Vagina (tissue), 2 donors: ENCODE data around the gene KLHL25. TPM values are rescaled to one million over a fixed set of nuclear protein-coding genes. Genes with fewer than 3 reads are reported as not detected.
A peak's percentile ranks its signal among the peaks of the same experiment; 100 is the strongest.

ENCODE experiments used
- DNase-seq, 2 donors: peaks; one replicate each; pipeline ENCODE4 v3.0.0-alpha.2; 2017; ENCODE audit errors: extremely low spot score in 2 of 2
- H3K27ac ChIP-seq: fragments of 200-600 bp; sonication (generic); one replicate; pipeline ENCODE4 v1.5.1; 2019
- H3K27me3 ChIP-seq: fragments of 200-600 bp; sonication (generic); one replicate; pipeline ENCODE4 v1.5.1; 2019
- H3K36me3 ChIP-seq, 2 donors: fragments of 200-600 bp; sonication (generic); one replicate each; pipeline ENCODE4 v1.5.1; 2017 to 2019
- H3K4me1 ChIP-seq: fragments of 200-600 bp; sonication (generic); one replicate; pipeline ENCODE4 v1.5.1; 2019
- H3K4me3 ChIP-seq, 2 donors: fragments of 200-600 bp; sonication (generic); 1 replicate in 1 of 2; 2 replicates in 1 of 2; pipeline ENCODE4 v1.5.1; 2016 to 2019
- H3K9me3 ChIP-seq: fragments of 200-600 bp; sonication (generic); one replicate; pipeline ENCODE4 v1.5.1; 2019
- CTCF ChIP-seq, 3 experiments: fragments of 450-650 bp in 2 of 3; fragments of 200-600 bp in 1 of 3; sonication (generic) in 1 of 3; IDR thresholded peaks; one replicate each; pipeline ENCODE4 v1.5.1; 2017 to 2019; ENCODE audit warnings: antibody characterized with exemption in 3 of 3, mild to moderate bottlenecking in 2 of 3, moderate library complexity in 2 of 3
- POLR2A ChIP-seq, 2 donors: fragments of 450-650 bp; IDR thresholded peaks; one replicate each; pipeline ENCODE4 v1.6.1; 2017; ENCODE audit warnings: antibody characterized with exemption in 2 of 2, mild to moderate bottlenecking in 2 of 2, moderate library complexity in 2 of 2
- POLR2AphosphoS5 ChIP-seq, 2 donors: sonication (generic); formaldehyde crosslinking; IDR thresholded peaks; one replicate each; pipeline ENCODE4 v1.9.0; 2017; ENCODE audit warnings: antibody characterized with exemption in 2 of 2, mild to moderate bottlenecking in 2 of 2, low read depth in 1 of 2; ENCODE audit not compliant: insufficient read depth in 1 of 2
- intact Hi-C: fragments of 100-400 bp; cut with DNase I; formaldehyde crosslinking; loops from one replicate; pipeline ENCODE4 v1.15.1; 2023
- total RNA-seq: library from RNA; depleted of rRNA; stranded (reverse); fragments of >200 nt; gene quantifications from one replicate; pipeline ENCODE4 v1.2.3, GENCODE V29; 2016

KLHL25 gene
- total RNA-seq, 1 donor from 2014 or later = 9.6 TPM

DNA sequence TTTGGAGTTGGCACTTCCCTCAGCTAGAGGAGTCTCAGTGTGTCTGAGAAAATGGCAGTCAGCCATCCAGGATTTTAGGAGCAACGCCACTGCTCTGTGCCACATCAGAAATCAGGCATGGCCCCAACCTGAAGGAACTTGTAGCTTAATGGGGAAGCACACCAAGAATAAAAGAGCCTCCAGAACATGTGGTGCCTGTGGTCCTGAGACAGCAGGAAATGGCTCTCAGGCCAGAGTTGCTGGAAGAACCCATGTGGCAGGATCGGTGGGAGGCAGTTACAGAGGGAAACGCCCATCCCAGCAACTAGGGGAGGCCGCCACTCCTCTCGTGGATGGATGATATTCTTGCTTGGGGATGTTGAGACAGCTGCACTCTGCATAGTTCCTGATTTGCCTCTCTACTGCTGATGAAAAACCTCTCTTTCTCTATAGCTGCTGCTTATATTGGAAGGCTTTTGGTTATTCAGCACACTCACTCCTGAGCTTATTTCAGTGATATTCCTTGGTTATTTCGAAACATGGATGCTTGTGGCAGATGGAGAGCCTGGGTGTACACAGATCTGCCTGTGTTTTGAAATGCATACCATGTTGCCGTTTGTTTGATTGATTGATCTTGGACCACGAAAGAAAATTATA is 52.4 kb downstream of the KLHL25 start:
- Histone ChIP-seq H3K9me3 (no peaks in the 10 kb centered on the region), H3K4me3 (no peak overlapping the region), H3K4me1 (peaks cover 19% of the 10 kb centered on the region), H3K27me3 (no peaks in the 10 kb centered on the region), H3K36me3 (peaks cover 0 to 72% of the 10 kb centered on the region in 2 donors), H3K27ac (peak overlapping the region; percentile 20)
- peak in 1 of 2 donors; percentile 80 for DNase-seq
- intact Hi-C loops = no loop called here
- TF ChIP-seq CTCF (IDR thresholded peaks at IDR 0.05) (no peak), POLR2AphosphoS5 (IDR thresholded peaks at IDR 0.05; ENCODE audit: insufficient read depth in 1 of 2, low read depth in 1 of 2) (no peak), POLR2A (IDR thresholded peaks at IDR 0.05) (no peak)

DNA sequence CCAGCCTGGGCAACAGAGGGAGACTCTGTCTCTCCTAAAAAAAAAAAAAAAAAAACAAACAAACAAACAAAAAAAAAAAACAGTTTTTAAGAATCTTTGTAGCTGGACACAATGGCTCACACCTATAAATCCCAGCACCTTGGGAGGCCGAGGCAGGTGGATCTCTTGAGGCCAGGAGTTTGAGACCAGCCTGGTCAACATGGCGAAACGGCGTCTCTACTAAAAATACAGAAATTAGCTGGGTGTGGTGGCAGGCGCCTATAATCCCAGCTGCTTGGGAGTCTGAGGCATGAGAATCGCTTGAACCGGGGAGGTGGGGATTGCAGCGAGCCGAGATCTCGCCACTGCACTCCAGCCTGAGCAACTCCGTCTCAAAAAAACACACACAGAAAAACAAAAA is 53.1 kb downstream of the KLHL25 start:
- H3K27ac ChIP-seq = peak overlapping the region; percentile 20

DNA sequence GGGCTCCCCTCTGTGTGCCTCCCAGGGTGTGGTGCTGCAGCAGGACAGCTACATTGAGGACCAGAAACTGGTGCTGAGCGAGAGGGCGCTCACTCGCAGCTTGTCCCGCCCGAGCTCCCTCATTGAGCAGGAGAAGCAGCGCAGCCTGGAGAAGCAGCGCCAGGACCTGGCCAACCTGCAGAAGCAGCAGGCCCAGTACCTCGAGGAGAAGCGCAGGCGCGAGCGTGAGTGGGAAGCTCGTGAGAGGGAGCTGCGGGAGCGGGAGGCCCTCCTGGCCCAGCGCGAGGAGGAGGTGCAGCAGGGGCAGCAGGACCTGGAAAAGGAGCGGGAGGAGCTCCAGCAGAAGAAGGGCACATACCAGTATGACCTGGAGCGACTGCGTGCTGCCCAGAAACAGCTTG is 53.7 kb downstream of the KLHL25 start:
- H3K36me3 ChIP-seq = peaks cover 0 to 73% of the 10 kb centered on the region in 2 donors

More for the DNA sequence above, 53.1 kb downstream of the KLHL25 start:
- no peak for DNase-seq
- TF ChIP-seq POLR2AphosphoS5 (IDR thresholded peaks at IDR 0.05; ENCODE audit: insufficient read depth in 1 of 2, low read depth in 1 of 2) = no peak
- no peak for TF ChIP-seq CTCF (IDR thresholded peaks at IDR 0.05)
- TF ChIP-seq POLR2A (IDR thresholded peaks at IDR 0.05) = no peak
- H3K36me3 ChIP-seq = peaks cover 0 to 72% of the 10 kb centered on the region in 2 donors
- no peaks in the 10 kb centered on the region for H3K9me3 ChIP-seq
- peaks cover 19% of the 10 kb centered on the region for H3K4me1 ChIP-seq
- intact Hi-C loops = no loop called here
- H3K4me3 ChIP-seq = no peak overlapping the region
- no peaks in the 10 kb centered on the region for H3K27me3 ChIP-seq

GRCh38 chr15:85737061-85737460 is 57.7 kb downstream of the KLHL25 start:
- peaks cover 9% of the 10 kb centered on the region for H3K9me3 ChIP-seq
- H3K4me3 ChIP-seq = no peak overlapping the region
- no peak overlapping the region for H3K27ac ChIP-seq
- DNase-seq = no peak
- peaks cover 2 to 73% of the 10 kb centered on the region in 2 donors for H3K36me3 ChIP-seq
- H3K4me1 ChIP-seq = peaks cover 9% of the 10 kb centered on the region
- intact Hi-C loops = no loop called here
- no peaks in the 10 kb centered on the region for H3K27me3 ChIP-seq
- TF ChIP-seq POLR2AphosphoS5 (IDR thresholded peaks at IDR 0.05; ENCODE audit: insufficient read depth in 1 of 2, low read depth in 1 of 2) (no peak), POLR2A (IDR thresholded peaks at IDR 0.05) (no peak), CTCF (IDR thresholded peaks at IDR 0.05) (no peak)

More for the DNA sequence above, 53.7 kb downstream of the KLHL25 start:
- peak in 1 of 2 donors; percentile 52 for DNase-seq
- TF ChIP-seq CTCF (IDR thresholded peaks at IDR 0.05) = no peak
- TF ChIP-seq POLR2A (IDR thresholded peaks at IDR 0.05) = no peak
- Histone ChIP-seq H3K9me3 (no peaks in the 10 kb centered on the region), H3K27me3 (no peaks in the 10 kb centered on the region), H3K4me3 (no peak overlapping the region), H3K27ac (no peak overlapping the region), H3K4me1 (peaks cover 19% of the 10 kb centered on the region)
- intact Hi-C loops = no loop called here

GRCh38 chr15:85733416-85733815 is 61.3 kb downstream of the KLHL25 start:
- Histone ChIP-seq H3K4me3 (no peak overlapping the region), H3K27ac (no peak overlapping the region), H3K36me3 (peaks cover 3 to 74% of the 10 kb centered on the region in 2 donors), H3K9me3 (peaks cover 9% of the 10 kb centered on the region), H3K4me1 (no peaks in the 10 kb centered on the region), H3K27me3 (no peaks in the 10 kb centered on the region)
- intact Hi-C loops = loop anchor here (5.0 kb wide), 1 partner anchor 99 kb away; no protein-coding TSS in a partner anchor
- TF ChIP-seq CTCF (IDR thresholded peaks at IDR 0.05) (no peak), POLR2AphosphoS5 (IDR thresholded peaks at IDR 0.05; ENCODE audit: insufficient read depth in 1 of 2, low read depth in 1 of 2) (no peak), POLR2A (IDR thresholded peaks at IDR 0.05) (no peak)
- no peak for DNase-seq
